ENCODE measurements around the gene CENPU. TPM values are rescaled to one million over a fixed set of nuclear protein-coding genes. Genes with fewer than 3 reads are reported as not detected.

Gene CENPU
- total and polyA plus RNA-seq, 2 experiments from 2014 or later: 88.3 to 186 TPM

- DNase-seq (ENCODE audit: low spot score) (no peak), ATAC-seq (no peak)
- H3K4me1 Mint-ChIP-seq: peaks cover 67% of the 10 kb centered on the region
- peaks cover 37% of the 10 kb centered on the region for H3K36me3 Mint-ChIP-seq (ENCODE audit: low read depth)
- no peaks in the 10 kb centered on the region for H3K36me3 ChIP-seq (ENCODE audit: insufficient read depth)
- peak overlapping the region; percentile 84; the same call in 2 of the 3 replicates for H3K4me3 Mint-ChIP-seq
- no peaks in the 10 kb centered on the region for H3K9me2 ChIP-seq (ENCODE audit: insufficient read depth)
- H3K27me3 ChIP-seq (ENCODE audit: insufficient read depth): no peaks in the 10 kb centered on the region
- no peak overlapping the region for H3K4me3 ChIP-seq
- no peak for TF ChIP-seq JUNB (IDR thresholded peaks at IDR 0.05; ENCODE audit: unreplicated experiment)
- no peak for TF ChIP-seq POLR2AphosphoS5 (IDR thresholded peaks at IDR 0.05; ENCODE audit: low read depth)
- no peak for TF ChIP-seq ZNF114 (CRISPR knock-in tag; IDR thresholded peaks at IDR 0.05)
- TF ChIP-seq STAT1 (IDR thresholded peaks at IDR 0.05; ENCODE audit: unreplicated experiment): no peak
- TF ChIP-seq ETS1 (IDR thresholded peaks at IDR 0.05): no peak
- TF ChIP-seq REST (IDR thresholded peaks at IDR 0.05; ENCODE audit: unreplicated experiment): no peak
- TF ChIP-seq EZH2 (IDR thresholded peaks at IDR 0.05; ENCODE audit: low read depth, unreplicated experiment): no peak
- no peak for TF ChIP-seq NANOG (IDR thresholded peaks at IDR 0.05; ENCODE audit: borderline replicate concordance)
- no peak for TF ChIP-seq CTCF (conservative IDR thresholded peaks at IDR 0.05; ENCODE audit: low read depth in 2 of 2)
- no peak for TF ChIP-seq CREB1 (CRISPR knock-in tag; IDR thresholded peaks at IDR 0.05; ENCODE audit: low read depth)
- no peak for TF ChIP-seq EZH2phosphoT487 (IDR thresholded peaks at IDR 0.05; ENCODE audit: unreplicated experiment)
- no peak for TF ChIP-seq ZNF331 (CRISPR knock-in tag; IDR thresholded peaks at IDR 0.05; ENCODE audit: low read depth)
- no peak for TF ChIP-seq ZNF462 (CRISPR knock-in tag; IDR thresholded peaks at IDR 0.05)
- peaks cover 80% of the 10 kb centered on the region for H3K79me2 ChIP-seq (replicated peaks; ENCODE audit: insufficient read depth)
- peak overlapping the region; percentile 94 for H3K4me2 ChIP-seq
- H3K27me3 Mint-ChIP-seq (ENCODE audit: insufficient read depth, low read depth, poor library complexity): peaks cover 10% of the 10 kb centered on the region
- H3F3A ChIP-seq (replicated peaks; ENCODE audit: low read depth): no peaks in the 10 kb centered on the region
- H3K4me1 ChIP-seq (ENCODE audit: insufficient read depth): peaks cover 53% of the 10 kb centered on the region
- H2AFZ ChIP-seq: no peak overlapping the region
- no peaks in the 10 kb centered on the region; the same call in 2 of the 3 replicates for H3K9me3 Mint-ChIP-seq
- no peak overlapping the region for H3K27ac ChIP-seq (ENCODE audit: low read depth)
- peaks cover 28% of the 10 kb centered on the region for H4K20me1 ChIP-seq (replicated peaks; ENCODE audit: insufficient read depth)
- no peak overlapping the region for H3K27ac Mint-ChIP-seq
Measured at GRCh38 chr4:184645904-184646610, 87.8 kb downstream of the CENPU start.

Data from GM23338 (cell line).